GM20000 (cell line): Measurements from ENCODE around the gene PKP1.

Experiments
- DNase-seq: peaks from one replicate; pipeline ENCODE4 v3.0.0; 2012; ENCODE audit warnings: low spot score
- TF ChIP-seq, protein P1 (sequence below): IDR thresholded peaks from 2 replicates; pipeline ENCODE4 v1.5.1; 2012; ENCODE audit warnings: mild to moderate bottlenecking, control low read depth; ENCODE audit errors: extremely low read depth, missing control alignments

Gene PKP1

DNA sequence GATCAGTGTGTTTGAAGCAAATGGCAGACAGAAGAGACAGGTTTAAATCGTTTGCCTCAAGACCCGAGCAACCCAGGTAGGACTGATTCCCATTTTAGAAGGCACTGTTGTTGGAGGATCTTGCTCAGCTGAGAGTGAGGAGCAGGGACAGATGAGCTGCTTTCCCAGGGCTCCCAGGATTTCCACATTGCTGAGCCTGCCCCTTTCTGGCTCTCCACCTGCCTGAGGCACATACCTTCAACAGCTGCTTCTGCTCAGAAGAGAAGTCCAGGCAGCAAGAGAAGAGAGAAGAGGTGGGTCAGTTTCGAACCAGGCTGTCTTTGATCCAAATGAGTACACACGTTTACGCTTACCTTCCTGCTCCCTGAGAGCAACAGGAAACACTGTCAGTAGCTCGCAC is 88.5 kb downstream of the PKP1 start:
- TF ChIP-seq, protein P1, sequence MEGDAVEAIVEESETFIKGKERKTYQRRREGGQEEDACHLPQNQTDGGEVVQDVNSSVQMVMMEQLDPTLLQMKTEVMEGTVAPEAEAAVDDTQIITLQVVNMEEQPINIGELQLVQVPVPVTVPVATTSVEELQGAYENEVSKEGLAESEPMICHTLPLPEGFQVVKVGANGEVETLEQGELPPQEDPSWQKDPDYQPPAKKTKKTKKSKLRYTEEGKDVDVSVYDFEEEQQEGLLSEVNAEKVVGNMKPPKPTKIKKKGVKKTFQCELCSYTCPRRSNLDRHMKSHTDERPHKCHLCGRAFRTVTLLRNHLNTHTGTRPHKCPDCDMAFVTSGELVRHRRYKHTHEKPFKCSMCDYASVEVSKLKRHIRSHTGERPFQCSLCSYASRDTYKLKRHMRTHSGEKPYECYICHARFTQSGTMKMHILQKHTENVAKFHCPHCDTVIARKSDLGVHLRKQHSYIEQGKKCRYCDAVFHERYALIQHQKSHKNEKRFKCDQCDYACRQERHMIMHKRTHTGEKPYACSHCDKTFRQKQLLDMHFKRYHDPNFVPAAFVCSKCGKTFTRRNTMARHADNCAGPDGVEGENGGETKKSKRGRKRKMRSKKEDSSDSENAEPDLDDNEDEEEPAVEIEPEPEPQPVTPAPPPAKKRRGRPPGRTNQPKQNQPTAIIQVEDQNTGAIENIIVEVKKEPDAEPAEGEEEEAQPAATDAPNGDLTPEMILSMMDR: no peak
- DNase-seq: no peak

DNA sequence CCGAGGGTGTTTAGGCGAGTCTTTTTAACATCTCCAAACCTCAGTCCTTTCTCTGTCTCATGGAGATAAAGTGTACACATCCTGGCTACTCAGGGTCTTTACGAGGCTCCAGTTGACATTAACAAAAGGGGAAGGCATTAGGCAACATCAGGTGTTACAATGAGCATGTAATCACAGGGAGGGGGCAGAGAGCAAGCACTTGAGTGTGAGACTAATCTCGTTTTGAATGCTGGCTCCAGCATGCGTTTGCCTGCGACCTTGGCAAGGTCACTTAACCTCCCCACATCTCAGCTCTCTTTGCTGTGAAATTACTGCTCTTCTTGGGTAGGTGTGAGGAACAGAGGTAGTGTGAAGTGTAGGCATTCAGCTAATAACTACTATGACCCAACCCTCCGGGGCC is 91.1 kb downstream of the PKP1 start:
- DNase-seq: no peak

DNA sequence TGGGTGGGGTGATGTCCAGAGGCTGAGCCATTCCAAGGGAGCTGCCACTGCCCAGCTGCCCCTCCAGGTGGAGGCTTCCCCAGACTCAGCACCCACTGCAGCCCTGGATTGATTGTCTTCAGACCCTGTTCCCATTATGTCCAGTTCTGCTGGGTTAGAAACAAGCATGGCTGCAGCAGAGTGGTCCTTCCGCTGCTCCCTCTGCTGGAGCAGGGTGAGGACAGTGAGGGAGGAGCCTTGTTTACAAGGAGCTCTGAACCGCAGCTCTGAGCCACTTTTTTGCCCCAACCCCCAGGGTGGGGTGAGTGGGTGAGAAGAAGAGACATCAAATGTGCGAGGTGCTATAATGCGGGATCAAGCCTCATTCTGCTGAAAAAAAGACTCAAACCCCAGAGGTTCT is 91.9 kb downstream of the PKP1 start:
- no peak for DNase-seq
- TF ChIP-seq, protein P1: no peak

More for the DNA sequence above, 91.1 kb downstream of the PKP1 start:
- TF ChIP-seq, protein P1: no peak

DNA sequence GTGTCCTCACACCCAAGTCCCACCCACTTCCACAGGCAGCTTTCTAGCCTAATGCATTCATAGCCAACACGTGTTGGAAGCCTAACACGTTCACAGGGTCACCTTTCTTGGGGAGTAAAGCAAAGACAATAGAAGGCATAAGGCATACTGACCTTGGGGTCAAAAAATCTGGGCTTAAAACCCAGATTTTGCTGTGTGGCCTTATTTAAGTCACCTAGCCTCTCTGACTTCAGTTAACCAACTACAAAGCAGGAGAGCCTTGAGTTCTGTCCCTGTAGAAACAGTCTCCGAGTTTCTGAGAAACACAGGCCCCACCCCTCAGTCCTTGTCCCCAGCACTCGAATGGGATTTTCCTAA is 92.8 kb downstream of the PKP1 start:
- no peak for DNase-seq
- TF ChIP-seq, protein P1: no peak

DNA sequence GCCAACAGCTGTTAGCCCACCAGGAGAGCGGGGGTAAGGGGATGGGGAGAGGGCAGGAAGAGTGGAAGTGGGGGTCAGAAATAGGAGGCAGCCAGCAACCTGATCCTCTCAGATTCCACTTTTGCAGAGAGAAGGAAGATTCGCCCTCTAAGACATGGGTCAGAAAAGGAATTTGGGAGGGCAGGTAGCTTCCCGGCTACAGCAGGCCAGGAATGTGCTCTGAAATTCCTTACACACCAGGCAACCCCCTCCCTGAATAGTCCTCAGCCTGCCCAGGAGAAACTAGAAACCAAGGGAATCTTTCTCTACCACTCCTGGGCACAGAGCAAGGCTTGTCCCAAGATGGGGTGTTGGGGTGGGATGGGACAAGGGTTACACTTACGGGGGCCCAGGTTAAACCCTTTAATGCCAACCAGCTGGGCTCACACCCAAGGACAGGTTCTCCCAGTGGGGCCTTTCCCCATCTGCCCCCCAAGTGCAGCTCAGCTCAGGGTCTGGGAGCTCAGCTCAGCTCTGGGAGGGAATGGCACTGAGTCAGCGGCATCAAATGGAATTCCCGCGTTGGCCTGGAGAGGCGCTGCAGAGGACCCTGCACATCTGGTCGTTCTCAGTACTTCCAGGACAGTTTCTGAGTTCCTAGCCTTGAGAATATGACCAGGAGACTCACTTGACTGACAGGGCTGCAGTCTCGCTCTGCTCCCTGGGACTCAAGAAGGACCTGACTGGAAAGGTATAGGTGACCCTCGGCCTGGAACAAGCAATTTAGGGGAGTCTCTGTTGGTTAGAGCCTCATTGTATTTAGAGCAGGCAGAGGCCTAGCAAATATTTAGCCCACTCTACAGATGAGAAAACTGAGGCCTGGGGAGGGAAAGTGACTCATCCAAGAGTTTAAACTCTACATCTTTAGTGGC is 93.4 kb downstream of the PKP1 start:
- TF ChIP-seq, protein P1: peak; percentile 60
- peak; percentile 75 for DNase-seq

DNA sequence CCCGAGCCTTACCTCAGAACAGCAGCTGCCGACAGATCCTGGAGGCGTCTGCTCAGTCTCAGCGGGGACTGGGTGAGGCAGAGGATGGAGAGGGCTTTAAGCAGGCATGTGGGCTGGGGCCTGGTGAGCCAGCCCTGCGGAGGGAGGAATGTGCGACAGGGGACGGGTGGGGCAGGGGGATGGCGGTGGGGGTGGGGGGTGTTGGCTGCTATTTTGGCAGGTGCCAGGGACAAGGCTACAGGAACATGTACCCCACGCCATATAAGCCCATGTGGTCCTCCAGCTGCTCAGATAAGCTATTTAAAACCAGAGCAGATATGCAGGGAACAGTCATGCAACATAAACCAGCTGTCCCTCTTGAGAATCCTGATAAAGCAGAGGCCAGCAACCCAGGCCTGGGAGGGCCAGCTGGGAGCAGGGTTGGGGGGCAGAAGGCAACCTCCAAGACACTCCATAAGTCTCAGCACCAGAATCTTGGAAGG is 94.3 kb downstream of the PKP1 start, which contains the start of gene TNNT2:
Gene TNNT2 (minus strand): TSS at position 70 of the 482 bp plus-strand sequence. CDS start 4,426 bp downstream, outside the sequence.
- DNase-seq: no peak
- TF ChIP-seq, protein P1: no peak

DNA sequence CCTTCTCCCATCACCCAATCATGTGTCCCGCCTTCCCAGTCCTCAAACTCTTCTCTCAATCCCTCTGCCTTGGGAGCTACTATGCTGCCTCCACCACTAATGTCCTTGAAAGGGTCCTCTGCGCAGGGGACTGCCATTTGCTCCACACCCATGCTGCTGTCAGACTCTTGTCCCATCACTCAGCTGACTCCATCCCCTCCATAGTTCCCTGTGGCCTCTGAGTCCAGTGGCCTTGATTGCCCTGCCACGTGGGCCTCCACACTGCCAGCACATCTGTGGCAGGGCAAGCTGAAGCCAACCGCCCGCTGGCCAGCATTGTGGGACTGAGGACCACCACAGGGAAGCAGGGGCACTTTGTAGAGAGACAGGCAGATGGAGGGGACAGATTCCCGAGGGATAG is 95.5 kb downstream of the PKP1 start:
- DNase-seq: no peak
- TF ChIP-seq, protein P1: no peak
